DMS114 treated with DMSO at 0.1 percent for 48 hours (cell line): ENCODE data around the gene PODXL.
"Not testable (repeated sequence)": the region's sequence is repeated elsewhere in the genome, so short reads cannot be mapped to it uniquely, and the experiment has no call there.

Experiments used
- DNase-seq: peaks from one replicate; lab custom pipeline; 2025; ENCODE audit not compliant: unreplicated experiment; lab: John Stamatoyannopoulos, UW

The PODXL gene

GRCh38 chr7:131511774-131512535 lies 44.5 kb downstream of the PODXL start:
- no peak for DNase-seq

- no peak for DNase-seq
These were observed 45.4 kb downstream of the PODXL start for GRCh38 chr7:131511071-131511470.

- DNase-seq, result no peak
These were observed 46.6 kb downstream of the PODXL start for GRCh38 chr7:131509781-131510180.

- no peak for DNase-seq
These were observed 47.5 kb downstream of the PODXL start for GRCh38 chr7:131508754-131509486.

GRCh38 chr7:131507592-131508331 lies 48.7 kb downstream of the PODXL start:
- DNase-seq, result peak; percentile 63

GRCh38 chr7:131506597-131506996 lies 49.8 kb downstream of the PODXL start:
- no peak for DNase-seq

GRCh38 chr7:131505636-131506557 lies 50.5 kb downstream of the PODXL start:
- DNase-seq, result no peak

- not testable (repeated sequence) for DNase-seq
These were observed 51.3 kb downstream of the PODXL start for GRCh38 chr7:131505037-131505620.

- DNase-seq, result no peak
These were observed 52.1 kb downstream of the PODXL start for GRCh38 chr7:131504157-131504899.

GRCh38 chr7:131503639-131504038 lies 52.8 kb downstream of the PODXL start:
- DNase-seq, result no peak

- no peak for DNase-seq
These were observed 53.5 kb downstream of the PODXL start for GRCh38 chr7:131502810-131503508.

GRCh38 chr7:131501930-131502685 lies 54.3 kb downstream of the PODXL start:
- DNase-seq, result no peak

GRCh38 chr7:131501422-131501821 lies 55.0 kb downstream of the PODXL start:
- no peak for DNase-seq

- DNase-seq, result no peak
These were observed 56.1 kb downstream of the PODXL start for GRCh38 chr7:131500357-131500756.

- DNase-seq, result no peak
These were observed 56.6 kb downstream of the PODXL start for GRCh38 chr7:131499801-131500200.

- no peak for DNase-seq
These were observed 58.1 kb downstream of the PODXL start for GRCh38 chr7:131498237-131498885.

GRCh38 chr7:131497454-131497853 lies 59.0 kb downstream of the PODXL start:
- no peak for DNase-seq
